Dendritic cell treated with granulocyte-macrophage colony-stimulating factor and Interleukin-4, amounts not matched to agents 40 ng/mL and 50 ng/mL, for 4 days (primary cell): Measurements from ENCODE around the gene BARHL1.

Source experiments
- H3K27ac Mint-ChIP-seq: one replicate; pipeline ENCODE4 v1.8.0; 2022; ENCODE audit warnings: mild to moderate bottlenecking, mixed read lengths
- H3K27me3 Mint-ChIP-seq: one replicate; pipeline ENCODE4 v1.8.0; 2022; ENCODE audit warnings: mild to moderate bottlenecking, mixed read lengths
- H3K36me3 Mint-ChIP-seq: one replicate; pipeline ENCODE4 v1.8.0; 2022; ENCODE audit warnings: low read depth, mixed read lengths
- H3K4me1 Mint-ChIP-seq: one replicate; pipeline ENCODE4 v1.8.0; 2022; ENCODE audit warnings: low read depth, mixed read lengths
- H3K4me3 Mint-ChIP-seq: one replicate; pipeline ENCODE4 v1.8.0; 2022; ENCODE audit warnings: mild to moderate bottlenecking, moderate library complexity, mixed read lengths
- H3K9me3 Mint-ChIP-seq: one replicate; pipeline ENCODE4 v1.8.0; 2022; ENCODE audit warnings: mixed read lengths
- intact Hi-C: fragments of 100-400 bp; cut with micrococcal nuclease; formaldehyde crosslinking; loops from one replicate; pipeline ENCODE4 v1.15.0; 2022

The BARHL1 gene

DNA sequence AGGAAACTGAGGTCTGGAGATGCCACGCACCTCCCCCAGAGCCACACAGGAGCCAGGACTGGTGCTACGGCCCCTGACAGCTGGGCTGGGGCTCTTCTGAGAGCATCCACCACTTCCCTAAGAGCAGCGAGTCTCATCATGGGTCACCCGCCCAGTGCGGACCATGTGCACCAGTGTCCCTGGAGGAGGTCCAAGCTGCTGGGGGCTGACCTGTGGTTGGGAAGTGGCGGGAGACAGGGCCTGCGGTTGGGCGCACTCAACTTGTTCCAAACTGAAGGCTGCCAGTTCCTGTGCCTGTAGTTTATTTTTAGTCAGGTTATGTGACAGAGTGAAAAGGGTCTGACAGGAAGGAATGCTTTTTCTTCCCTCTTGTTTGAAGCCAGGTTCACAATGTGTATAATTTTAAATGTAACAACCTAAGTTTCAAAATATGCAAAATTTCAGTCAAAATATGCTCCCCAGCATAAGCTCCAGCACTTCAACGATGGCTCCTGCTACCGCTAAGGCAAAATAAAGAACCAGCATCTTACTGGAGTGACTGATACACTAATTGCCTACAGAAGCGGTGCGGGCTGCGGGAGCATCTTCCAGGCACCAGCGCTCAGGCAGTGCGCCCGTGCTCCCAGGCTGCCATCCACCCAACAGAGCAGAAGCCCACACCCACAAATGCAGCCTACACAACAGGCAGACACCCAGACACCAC, 14.8 kb downstream of the BARHL1 start:
- intact Hi-C loops, result no loop called here
- Mint-ChIP-seq H3K9me3 (no peaks in the 10 kb centered on the region), H3K4me1 (peaks cover 29% of the 10 kb centered on the region), H3K4me3 (no peak overlapping the region), H3K27ac (no peak overlapping the region), H3K36me3 (peaks cover 63% of the 10 kb centered on the region), H3K27me3 (peaks cover 7% of the 10 kb centered on the region)

DNA sequence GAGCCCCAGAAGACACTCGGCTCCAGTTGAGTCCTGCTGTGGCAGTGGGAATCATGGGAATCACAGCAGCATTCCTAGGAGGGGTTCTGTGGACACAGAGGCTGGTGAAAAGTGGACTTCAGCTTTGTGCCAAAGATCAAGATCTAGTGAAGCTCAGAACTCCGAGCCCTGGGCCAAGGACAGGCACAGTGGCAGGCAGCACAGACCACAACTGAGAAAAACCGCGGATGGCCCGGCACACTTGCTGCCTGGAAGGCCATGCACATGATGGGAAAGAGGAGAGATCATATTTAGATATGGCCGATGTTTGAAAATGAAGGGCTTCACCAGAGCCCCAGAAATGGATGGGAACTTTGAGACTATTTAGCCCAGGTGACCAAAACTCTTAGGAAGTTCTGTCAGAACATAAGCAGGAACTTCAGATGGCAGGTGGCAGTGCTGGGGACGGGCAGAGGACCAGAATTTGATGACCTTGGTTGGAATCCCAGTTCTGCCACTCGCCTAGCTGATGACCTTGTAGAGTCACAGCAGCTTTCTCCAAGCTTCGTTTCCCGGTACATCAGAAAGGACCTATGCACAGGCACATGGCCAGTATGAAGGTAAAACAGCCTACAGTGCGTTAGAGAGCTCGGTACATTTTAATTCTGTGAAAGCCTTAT, 18.0 kb downstream of the BARHL1 start:
- Mint-ChIP-seq H3K27me3 (no peaks in the 10 kb centered on the region), H3K27ac (no peak overlapping the region), H3K36me3 (peaks cover 69% of the 10 kb centered on the region), H3K4me3 (no peak overlapping the region), H3K4me1 (peaks cover 37% of the 10 kb centered on the region), H3K9me3 (no peaks in the 10 kb centered on the region)
- intact Hi-C loops, result no loop called here

GRCh38 chr9:132602207-132602606, 19.8 kb downstream of the BARHL1 start:
- peaks cover 71% of the 10 kb centered on the region for H3K36me3 Mint-ChIP-seq
- intact Hi-C loops, result no loop called here
- peaks cover 23% of the 10 kb centered on the region for H3K4me1 Mint-ChIP-seq

GRCh38 chr9:132605387-132605786, 23.0 kb downstream of the BARHL1 start:
- peaks cover 11% of the 10 kb centered on the region for H3K4me1 Mint-ChIP-seq
- no peak overlapping the region for H3K4me3 Mint-ChIP-seq
- no peaks in the 10 kb centered on the region for H3K9me3 Mint-ChIP-seq
- peaks cover 79% of the 10 kb centered on the region for H3K36me3 Mint-ChIP-seq
- intact Hi-C loops, result no loop called here
- H3K27me3 Mint-ChIP-seq, result no peaks in the 10 kb centered on the region
- no peak overlapping the region for H3K27ac Mint-ChIP-seq

More at GRCh38 chr9:132602207-132602606, 19.8 kb downstream of the BARHL1 start:
- Mint-ChIP-seq H3K27me3 (no peaks in the 10 kb centered on the region), H3K4me3 (no peak overlapping the region), H3K27ac (no peak overlapping the region), H3K9me3 (no peaks in the 10 kb centered on the region)

GRCh38 chr9:132606066-132606465, 23.7 kb downstream of the BARHL1 start:
- Mint-ChIP-seq H3K4me1 (peaks cover 11% of the 10 kb centered on the region), H3K27me3 (no peaks in the 10 kb centered on the region), H3K9me3 (no peaks in the 10 kb centered on the region), H3K27ac (no peak overlapping the region), H3K36me3 (peaks cover 79% of the 10 kb centered on the region), H3K4me3 (no peak overlapping the region)
- intact Hi-C loops, result no loop called here

DNA sequence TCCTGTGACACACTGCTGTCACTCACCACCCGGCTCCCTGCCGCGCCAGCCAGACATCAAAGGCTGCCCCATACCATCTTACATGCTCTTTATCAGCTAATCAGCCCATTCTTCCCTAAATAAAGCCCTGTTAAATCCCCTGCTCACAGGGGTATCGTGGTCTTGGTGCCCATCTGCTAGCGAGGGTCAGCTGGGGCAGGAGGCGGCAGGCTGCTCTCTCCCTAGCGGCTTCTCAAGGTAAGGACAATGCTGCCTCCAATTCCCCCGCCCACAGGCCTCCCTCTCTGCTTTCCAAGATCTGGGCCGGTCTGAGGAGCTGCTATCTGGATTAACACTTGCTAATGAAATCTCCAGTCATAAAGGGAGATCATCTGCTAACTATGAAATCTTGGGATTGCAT, 26.8 kb downstream of the BARHL1 start:
- Mint-ChIP-seq H3K27me3 (no peaks in the 10 kb centered on the region), H3K9me3 (no peaks in the 10 kb centered on the region), H3K4me3 (no peak overlapping the region), H3K4me1 (no peaks in the 10 kb centered on the region), H3K36me3 (peaks cover 82% of the 10 kb centered on the region), H3K27ac (no peak overlapping the region)
- intact Hi-C loops, result no loop called here

DNA sequence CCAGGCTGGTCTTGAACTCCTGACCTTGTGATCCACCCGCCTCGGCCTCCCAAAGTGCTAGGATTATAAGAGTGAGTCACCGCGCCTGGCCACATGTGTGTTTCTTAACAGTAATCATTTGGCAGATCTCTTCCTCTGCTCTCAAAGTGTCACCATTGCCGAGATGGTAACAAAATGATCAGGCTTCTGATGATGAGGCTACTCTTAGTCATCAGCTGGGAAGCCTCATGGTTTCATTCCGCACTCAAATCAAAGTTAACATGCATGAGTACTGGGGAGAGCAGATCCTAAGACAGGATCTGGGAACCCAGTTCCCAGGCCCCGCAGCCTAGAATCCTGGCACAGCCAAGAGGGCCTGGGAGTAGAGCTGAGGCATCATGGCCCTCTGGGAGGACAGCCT, 27.4 kb downstream of the BARHL1 start:
- no peaks in the 10 kb centered on the region for H3K27me3 Mint-ChIP-seq
- H3K9me3 Mint-ChIP-seq, result no peaks in the 10 kb centered on the region
- H3K36me3 Mint-ChIP-seq, result peaks cover 82% of the 10 kb centered on the region
- H3K27ac Mint-ChIP-seq, result no peak overlapping the region
- no peak overlapping the region for H3K4me3 Mint-ChIP-seq
- intact Hi-C loops, result no loop called here
- no peaks in the 10 kb centered on the region for H3K4me1 Mint-ChIP-seq

DNA sequence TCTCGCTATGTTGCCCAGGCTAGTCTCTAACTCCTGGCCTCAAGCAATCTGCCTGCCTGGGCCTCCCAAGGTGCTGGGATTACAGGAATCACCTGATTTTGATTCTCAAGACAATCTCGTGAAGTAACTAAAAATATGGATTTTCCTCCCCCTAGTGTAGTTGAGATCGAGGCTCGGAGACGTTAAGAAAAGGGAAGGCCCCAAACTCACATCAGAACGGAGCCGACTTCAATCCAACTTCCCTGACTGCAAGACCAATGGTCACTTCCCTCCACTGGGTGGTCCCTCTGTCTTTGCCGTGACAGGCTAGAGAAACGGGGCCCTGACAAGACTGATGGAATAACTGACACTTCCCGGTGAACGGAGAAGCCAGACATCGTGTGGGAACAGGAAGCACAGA, 28.3 kb downstream of the BARHL1 start:
- H3K27ac Mint-ChIP-seq, result no peak overlapping the region
- no peaks in the 10 kb centered on the region for H3K27me3 Mint-ChIP-seq
- H3K36me3 Mint-ChIP-seq, result peaks cover 82% of the 10 kb centered on the region
- H3K4me1 Mint-ChIP-seq, result no peaks in the 10 kb centered on the region
- intact Hi-C loops, result no loop called here
- no peaks in the 10 kb centered on the region for H3K9me3 Mint-ChIP-seq
- H3K4me3 Mint-ChIP-seq, result no peak overlapping the region

- Mint-ChIP-seq H3K27ac (no peak overlapping the region), H3K4me3 (no peak overlapping the region), H3K36me3 (peaks cover 92% of the 10 kb centered on the region), H3K4me1 (no peaks in the 10 kb centered on the region), H3K9me3 (no peaks in the 10 kb centered on the region), H3K27me3 (no peaks in the 10 kb centered on the region)
- intact Hi-C loops, result no loop called here
Observed at GRCh38 chr9:132614324-132614723, 31.9 kb downstream of the BARHL1 start.

DNA sequence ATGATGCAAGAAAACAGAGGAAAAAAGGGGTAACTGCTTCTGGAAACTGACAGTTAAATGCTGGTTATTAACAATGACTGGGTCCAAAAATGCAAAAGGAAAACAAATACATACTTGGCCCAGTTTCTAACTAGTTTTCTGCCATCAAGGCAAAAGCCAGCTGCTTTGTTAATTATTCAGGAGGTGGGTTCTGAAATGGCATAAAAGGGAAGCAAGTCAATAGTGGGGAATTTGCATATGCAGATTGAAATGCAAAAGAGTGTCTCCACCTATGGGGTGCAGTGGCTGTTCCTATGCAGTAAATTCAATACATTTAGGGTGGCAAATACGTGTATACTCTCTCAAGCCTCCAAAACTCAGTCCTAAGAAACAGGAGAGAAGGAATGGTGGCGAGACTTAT, 33.4 kb downstream of the BARHL1 start:
- no peaks in the 10 kb centered on the region for H3K4me1 Mint-ChIP-seq
- peaks cover 92% of the 10 kb centered on the region for H3K36me3 Mint-ChIP-seq
- H3K4me3 Mint-ChIP-seq, result no peak overlapping the region
- no peak overlapping the region for H3K27ac Mint-ChIP-seq
- H3K27me3 Mint-ChIP-seq, result no peaks in the 10 kb centered on the region
- intact Hi-C loops, result no loop called here
- H3K9me3 Mint-ChIP-seq, result no peaks in the 10 kb centered on the region

- H3K9me3 Mint-ChIP-seq, result no peaks in the 10 kb centered on the region
- H3K4me3 Mint-ChIP-seq, result no peak overlapping the region
- no peaks in the 10 kb centered on the region for H3K4me1 Mint-ChIP-seq
- H3K27ac Mint-ChIP-seq, result no peak overlapping the region
- intact Hi-C loops, result no loop called here
- no peaks in the 10 kb centered on the region for H3K27me3 Mint-ChIP-seq
- peaks cover 83% of the 10 kb centered on the region for H3K36me3 Mint-ChIP-seq
Observed at GRCh38 chr9:132616725-132617124, 34.3 kb downstream of the BARHL1 start.

DNA sequence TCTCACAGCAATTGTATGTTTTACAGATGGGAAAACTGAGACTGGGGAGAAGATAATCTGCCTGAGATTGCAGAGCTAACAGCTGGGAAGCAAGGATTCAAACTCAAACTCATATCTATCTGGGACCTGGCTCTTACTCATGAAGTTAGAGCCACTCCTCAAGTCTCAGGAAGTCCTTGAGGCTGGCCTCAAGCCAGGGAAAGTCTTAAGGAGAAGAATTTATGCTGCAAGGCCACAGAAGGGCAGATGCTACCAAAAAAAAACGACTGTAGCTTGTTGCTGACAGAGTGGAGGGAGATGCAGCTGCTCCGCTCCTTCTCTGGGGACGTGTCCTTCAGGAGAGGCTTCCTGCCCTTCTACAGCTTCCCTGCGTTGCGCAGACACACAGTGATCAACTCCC, 39.8 kb downstream of the BARHL1 start:
- Mint-ChIP-seq H3K4me3 (no peak overlapping the region), H3K36me3 (peaks cover 82% of the 10 kb centered on the region), H3K4me1 (no peaks in the 10 kb centered on the region), H3K27me3 (no peaks in the 10 kb centered on the region), H3K9me3 (no peaks in the 10 kb centered on the region), H3K27ac (no peak overlapping the region)
- intact Hi-C loops, result no loop called here

- intact Hi-C loops, result no loop called here
- peaks cover 5% of the 10 kb centered on the region for H3K4me1 Mint-ChIP-seq
- H3K9me3 Mint-ChIP-seq, result no peaks in the 10 kb centered on the region
- no peak overlapping the region for H3K27ac Mint-ChIP-seq
- H3K4me3 Mint-ChIP-seq, result no peak overlapping the region
- no peaks in the 10 kb centered on the region for H3K27me3 Mint-ChIP-seq
- peaks cover 86% of the 10 kb centered on the region for H3K36me3 Mint-ChIP-seq
Observed at GRCh38 chr9:132626285-132626684, 43.9 kb downstream of the BARHL1 start.

DNA sequence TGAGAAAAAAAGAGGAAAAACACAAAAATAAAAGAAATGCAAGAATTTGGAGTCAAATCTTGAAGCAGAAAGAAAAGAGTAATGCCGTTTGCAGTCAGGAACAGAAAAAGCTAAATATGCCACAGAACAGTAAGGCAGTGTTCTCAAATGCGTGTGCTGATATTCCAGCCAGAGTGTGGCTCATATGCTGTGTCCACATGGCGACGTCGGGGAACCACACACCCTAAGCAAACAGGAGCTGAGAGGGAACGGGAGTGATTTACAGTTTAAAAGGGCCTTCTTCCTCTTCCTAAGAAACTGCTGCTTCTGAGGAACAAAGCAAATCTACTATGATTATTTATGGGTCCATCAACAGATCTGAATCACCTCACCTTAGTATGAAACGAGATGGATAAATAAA, 44.7 kb downstream of the BARHL1 start:
- no peak overlapping the region for H3K27ac Mint-ChIP-seq
- H3K36me3 Mint-ChIP-seq, result peaks cover 93% of the 10 kb centered on the region
- H3K4me3 Mint-ChIP-seq, result no peak overlapping the region
- peaks cover 5% of the 10 kb centered on the region for H3K4me1 Mint-ChIP-seq
- intact Hi-C loops, result no loop called here
- no peaks in the 10 kb centered on the region for H3K9me3 Mint-ChIP-seq
- no peaks in the 10 kb centered on the region for H3K27me3 Mint-ChIP-seq

GRCh38 chr9:132627594-132627993, 45.2 kb downstream of the BARHL1 start:
- H3K36me3 Mint-ChIP-seq, result peaks cover 92% of the 10 kb centered on the region
- H3K27ac Mint-ChIP-seq, result no peak overlapping the region
- H3K4me1 Mint-ChIP-seq, result peaks cover 5% of the 10 kb centered on the region

More at GRCh38 chr9:132627594-132627993, 45.2 kb downstream of the BARHL1 start:
- Mint-ChIP-seq H3K27me3 (no peaks in the 10 kb centered on the region), H3K9me3 (no peaks in the 10 kb centered on the region), H3K4me3 (no peak overlapping the region)
- intact Hi-C loops, result no loop called here
